ENCODE measurements around the gene ZNF43. TPM values are rescaled to one million over a fixed set of nuclear protein-coding genes. Genes with fewer than 3 reads are reported as not detected.

Gene ZNF43
- total and polyA plus RNA-seq, 7 donors: 1.3 to 5.8 (median 2.5) TPM

Other genes starting within 250 kb of the ZNF43 start
- gene ZNF100, start 68.6 kb downstream of the ZNF43 start, total RNA-seq: 1 to 10 TPM; 3.1 to 6.0 (median 4.9) TPM
- 1 to 10 TPM in 1 of 3 donors, under 1 TPM in 2; 0.65 to 5.1 (median 0.94) TPM for gene ZNF100, start 68.6 kb downstream of the ZNF43 start, polyA plus RNA-seq
- gene ZNF208, start 174.8 kb upstream of the ZNF43 start, total RNA-seq: 1 to 10 TPM in 1 of 4 donors, under 1 TPM in 3; 0.44 to 1.2 (median 0.72) TPM
- under 1 TPM; 0.04 to 0.25 (median 0.19) TPM for gene ZNF208, start 174.8 kb upstream of the ZNF43 start, polyA plus RNA-seq
- under 1 TPM in 3 of 4 donors, not detected in 1; 0.20 to 0.36 (median 0.34) TPM for gene ZNF257, start 216.3 kb upstream of the ZNF43 start, total RNA-seq
- gene ZNF257, start 216.3 kb upstream of the ZNF43 start, polyA plus RNA-seq: under 1 TPM in 2 of 3 donors, not detected in 1; 0.06 to 0.20 TPM

Data from psoas muscle (tissue), 7 donors.